GM23248 (cell line): ENCODE measurements around the gene WDR82.

Source experiments
- EZH2 ChIP-seq: fragments of 200-600 bp; sonication (generic); IDR thresholded peaks from 2 replicates; pipeline ENCODE4 v1.6.1; 2018; ENCODE audit warnings: antibody characterized with exemption, mild to moderate bottlenecking; ENCODE audit not compliant: insufficient read depth, poor library complexity, severe bottlenecking
- EZH2phosphoT487 ChIP-seq: fragments of 200-600 bp; sonication (generic); IDR thresholded peaks from 2 replicates; pipeline ENCODE4 v1.6.1; 2018; ENCODE audit warnings: antibody characterized with exemption, moderate library complexity, mild to moderate bottlenecking, low read depth; ENCODE audit not compliant: insufficient read depth

GRCh38 chr3:52233108-52233591, 45.3 kb downstream of the WDR82 start:
- TF ChIP-seq EZH2phosphoT487: no peak
- TF ChIP-seq EZH2: no peak
